ENCODE data around the gene SLBP.

SLBP gene

DNA sequence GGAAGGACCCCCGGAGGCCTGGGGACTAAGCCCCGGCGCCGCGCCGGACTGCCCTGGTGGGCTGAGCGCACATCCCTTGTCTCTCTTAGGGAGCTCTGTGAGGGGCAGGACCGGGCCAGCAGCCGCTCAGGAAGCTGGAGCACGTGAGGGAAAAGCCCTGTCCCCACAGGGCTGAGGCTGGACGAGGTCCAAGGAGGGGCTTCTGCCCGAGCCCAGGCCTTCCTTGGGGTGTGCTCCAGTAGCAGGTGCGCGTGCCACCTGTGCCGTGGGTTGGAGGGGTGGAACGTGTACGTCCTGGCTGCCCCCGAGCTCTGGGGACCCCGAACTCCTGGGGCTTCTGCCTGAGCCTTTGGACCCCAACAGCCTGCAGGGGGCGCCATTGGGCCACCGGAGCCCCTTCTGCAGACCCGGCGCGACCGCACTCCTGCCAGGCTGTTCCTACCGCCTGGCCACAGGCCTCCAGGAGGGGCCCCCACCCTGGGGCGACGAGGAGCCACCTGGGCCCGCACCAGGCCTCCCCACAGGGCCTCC is 36.4 kb upstream of the SLBP start:
- DNase-seq, result peak; percentile 51

DNA sequence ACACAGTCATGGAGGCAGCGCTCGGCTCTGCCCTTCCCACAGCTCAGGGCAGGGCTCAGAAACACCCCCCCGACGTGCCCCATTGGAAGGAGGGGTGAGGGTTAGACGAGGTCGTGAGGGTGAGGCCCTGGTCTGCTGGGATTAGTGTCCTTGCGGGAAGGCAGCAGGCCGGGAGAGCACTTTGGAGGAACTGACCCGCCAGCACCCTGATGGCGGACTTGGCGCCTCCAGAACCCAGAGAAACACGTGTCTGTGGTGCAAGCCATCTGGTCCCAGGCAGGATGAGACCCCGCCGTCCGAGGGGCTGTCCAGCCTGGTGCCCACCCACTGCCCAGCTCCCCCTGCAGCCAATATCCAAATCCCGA is 35.5 kb upstream of the SLBP start:
- no peak for DNase-seq

GRCh38 chr4:1746919-1747602 is 34.9 kb upstream of the SLBP start:
- DNase-seq, result no peak

- peak; percentile 65 for DNase-seq
These were observed 34.2 kb upstream of the SLBP start for GRCh38 chr4:1746265-1746691.

DNA sequence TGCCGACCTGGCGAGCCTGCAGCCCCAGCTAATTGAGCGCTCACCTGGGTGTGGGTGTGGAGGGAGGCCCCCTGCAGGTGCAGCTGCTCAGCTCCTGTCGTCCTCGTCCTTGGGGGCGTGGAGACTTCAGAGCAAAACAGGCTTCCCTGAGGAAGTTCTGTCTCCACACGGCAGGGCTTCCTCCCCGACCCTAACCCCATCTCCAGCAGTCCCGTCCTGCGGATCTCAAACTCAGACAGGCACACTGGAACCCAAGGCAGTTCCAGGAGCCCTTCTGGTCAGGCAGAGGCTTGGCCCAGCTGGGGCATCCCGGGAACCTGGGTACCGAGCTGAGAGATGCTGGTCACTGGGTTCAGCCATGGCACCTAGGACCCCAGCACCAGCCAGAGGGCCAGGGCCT is 33.6 kb upstream of the SLBP start:
- DNase-seq, result no peak

GRCh38 chr4:1745165-1745564 is 33.0 kb upstream of the SLBP start:
- no peak for DNase-seq

DNA sequence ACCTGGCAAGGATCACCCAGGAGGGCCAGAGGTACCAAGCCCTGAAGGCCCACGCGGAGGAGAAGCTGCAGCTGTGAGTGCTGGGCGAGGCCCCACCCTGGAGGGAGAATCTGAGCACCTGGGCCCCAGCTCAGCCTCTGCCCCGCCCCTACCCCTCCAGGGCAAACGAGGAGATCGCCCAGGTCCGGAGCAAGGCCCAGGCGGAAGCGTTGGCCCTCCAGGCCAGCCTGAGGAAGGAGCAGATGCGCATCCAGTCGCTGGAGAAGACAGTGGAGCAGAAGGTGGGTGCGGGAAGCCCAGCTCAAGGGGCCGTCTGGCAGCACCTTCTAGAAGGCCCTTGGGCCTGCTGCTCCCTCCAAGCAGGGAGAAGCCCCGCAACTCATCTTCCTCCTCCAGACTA is 32.4 kb upstream of the SLBP start:
- no peak for DNase-seq

DNA sequence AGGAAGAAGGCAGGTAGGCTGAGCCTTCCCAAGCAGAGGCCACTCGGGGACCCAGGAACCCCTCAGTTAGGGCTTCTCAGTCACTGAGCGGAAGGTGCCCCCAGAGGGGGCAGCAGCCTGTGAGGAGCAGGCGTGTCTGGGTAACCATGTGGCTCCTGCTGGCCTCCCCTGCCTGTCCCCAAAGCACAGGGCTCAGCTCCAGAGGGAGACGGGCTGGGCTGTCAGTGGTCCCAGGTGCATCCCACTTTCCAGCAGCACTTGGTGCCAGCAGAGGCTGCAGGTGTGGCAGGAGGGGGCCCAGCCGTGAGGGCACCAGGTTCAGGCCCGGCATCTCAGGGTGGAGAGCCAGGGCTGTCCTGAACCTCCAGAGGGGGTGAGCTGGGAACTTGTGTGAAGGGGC is 31.9 kb upstream of the SLBP start:
- no peak for DNase-seq

DNA sequence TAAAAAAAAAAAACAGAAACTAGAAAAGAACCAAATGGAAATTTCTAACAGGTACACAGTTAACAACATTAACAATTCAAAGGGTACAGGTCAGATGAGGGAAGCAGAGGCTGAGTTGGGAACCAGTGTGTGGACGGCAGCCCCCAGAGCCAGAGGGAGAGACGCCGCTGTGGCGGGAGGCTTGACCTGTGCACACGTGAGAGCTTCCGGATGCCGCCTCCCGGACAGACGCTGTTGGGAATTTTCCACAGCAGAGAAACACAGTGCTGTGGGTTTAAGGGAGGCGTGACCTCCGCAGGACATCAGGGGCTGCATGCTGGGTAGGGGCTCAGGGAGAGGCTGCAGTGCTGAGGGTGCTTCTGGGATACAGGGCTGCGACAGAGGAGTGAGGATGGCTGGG is 31.4 kb upstream of the SLBP start:
- no peak for DNase-seq

DNA sequence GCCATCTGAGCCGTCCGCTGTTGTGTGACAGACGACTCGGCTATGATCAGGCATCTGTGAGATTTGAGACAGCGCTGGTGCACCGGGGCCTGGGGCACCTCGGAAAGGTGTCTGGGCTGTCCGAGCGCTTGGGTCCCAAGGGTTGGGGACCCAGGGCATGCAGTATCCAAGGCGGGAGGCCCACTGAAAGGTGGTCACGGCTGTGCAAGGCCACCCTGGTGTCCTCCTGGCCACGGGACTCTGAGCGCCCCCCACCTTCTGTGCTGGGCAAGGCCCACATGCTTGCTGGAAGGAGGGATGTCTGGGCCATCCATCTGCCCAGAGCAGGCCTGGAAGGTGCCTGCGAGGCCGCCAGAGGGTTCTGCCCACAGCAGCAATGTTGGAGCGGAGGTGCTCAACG is 29.1 kb upstream of the SLBP start:
- no peak for DNase-seq

- no peak for DNase-seq
These were observed 28.0 kb upstream of the SLBP start for GRCh38 chr4:1740021-1740545.

- no peak for DNase-seq
These were observed 27.2 kb upstream of the SLBP start for GRCh38 chr4:1739358-1739757.

GRCh38 chr4:1738410-1738809 is 26.3 kb upstream of the SLBP start:
- no peak for DNase-seq

GRCh38 chr4:1737666-1738065 is 25.5 kb upstream of the SLBP start:
- DNase-seq, result no peak

- no peak for DNase-seq
These were observed 24.7 kb upstream of the SLBP start for GRCh38 chr4:1736812-1737211.

DNA sequence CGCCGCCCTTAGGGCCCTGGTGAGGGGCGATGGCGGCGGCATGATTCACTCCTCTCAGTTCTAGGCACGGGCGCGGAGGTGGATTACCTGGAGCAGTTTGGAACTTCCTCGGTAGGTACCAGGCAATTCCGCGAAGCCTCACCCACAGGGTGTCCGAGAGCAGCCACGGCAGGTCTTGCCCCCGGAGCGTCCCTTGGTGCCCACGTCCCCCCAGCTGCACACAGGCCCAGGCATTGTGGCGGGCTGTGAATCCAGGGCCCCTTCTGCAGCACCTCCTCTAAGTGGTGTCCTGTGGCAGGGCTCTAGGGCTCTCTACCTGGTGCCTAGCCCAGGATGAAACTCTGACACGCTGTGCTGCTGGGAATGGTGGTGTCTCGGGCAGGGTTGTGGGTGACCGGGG is 23.1 kb upstream of the SLBP start:
- no peak for DNase-seq

DNA sequence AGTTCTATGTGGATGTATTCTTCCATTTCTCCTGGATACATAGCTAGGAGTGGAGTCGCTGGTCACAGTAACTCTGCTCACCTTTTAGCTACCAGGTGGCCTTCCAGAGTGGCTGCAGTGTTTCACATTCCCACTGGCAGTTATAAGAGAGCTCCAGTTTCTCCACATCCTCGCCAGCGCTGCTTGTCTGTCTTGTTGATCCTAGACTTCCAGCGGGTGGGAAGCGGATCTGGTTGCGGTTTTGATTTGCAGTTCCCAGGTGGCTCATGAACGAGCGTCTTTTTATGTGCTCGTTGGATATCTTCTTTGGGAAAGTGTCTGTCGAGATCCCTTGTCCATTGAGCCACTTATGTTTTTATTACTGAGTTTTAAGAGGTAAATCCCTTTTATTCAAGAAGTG is 20.8 kb upstream of the SLBP start:
- no peak for DNase-seq

- no peak for DNase-seq
These were observed 19.1 kb upstream of the SLBP start for GRCh38 chr4:1731180-1731579.

GRCh38 chr4:1730532-1731135 is 18.5 kb upstream of the SLBP start:
- no peak for DNase-seq

GRCh38 chr4:1728061-1728980 is 16.2 kb upstream of the SLBP start:
- no peak for DNase-seq

DNA sequence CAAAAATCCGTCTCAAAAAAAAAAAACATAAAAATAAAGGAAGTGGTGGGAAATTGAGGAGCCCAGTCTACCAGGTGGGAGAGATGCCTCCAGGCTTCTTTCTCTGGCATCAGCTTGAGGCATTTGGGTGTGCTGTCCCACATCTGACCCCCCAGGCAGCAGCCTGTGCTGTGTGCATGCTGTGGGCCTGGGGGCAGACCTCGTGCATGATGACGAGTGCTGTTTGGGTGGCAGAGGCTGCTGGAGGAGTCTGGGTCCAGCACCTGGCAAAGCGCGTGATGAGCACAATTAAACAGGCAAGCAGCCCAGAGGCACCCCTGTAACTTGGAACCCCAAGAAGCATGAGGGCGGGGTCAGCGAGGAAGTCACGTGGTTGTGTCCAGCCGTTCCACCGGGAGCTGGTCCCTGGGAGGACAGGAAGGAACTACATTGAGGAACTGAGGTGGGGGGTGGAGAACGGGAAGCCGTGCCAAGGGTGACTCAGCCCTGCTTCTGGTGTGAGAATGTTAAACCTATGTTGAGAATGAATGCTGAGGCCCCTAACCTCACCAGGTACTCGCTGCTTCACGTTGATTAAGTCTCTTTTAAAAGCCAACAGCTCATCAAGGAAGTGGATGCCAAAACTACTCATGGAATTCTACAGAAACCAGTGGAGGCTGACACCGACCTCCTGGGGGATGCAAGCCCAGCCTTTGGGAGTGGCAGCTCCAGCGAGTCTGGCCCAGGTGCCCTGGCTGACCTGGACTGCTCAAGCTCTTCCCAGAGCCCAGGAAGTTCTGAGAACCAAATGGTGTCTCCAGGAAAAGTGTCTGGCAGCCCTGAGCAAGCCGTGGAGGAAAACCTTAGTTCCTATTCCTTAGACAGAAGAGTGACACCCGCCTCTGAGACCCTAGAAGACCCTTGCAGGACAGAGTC is 15.3 kb upstream of the SLBP start:
- DNase-seq, result peak; percentile 77

Data from inflammatory macrophage treated with lipopolysaccharide for 4 hours (primary cell).